GM23338 (cell line): ENCODE measurements around the gene APOBR. TPM values are rescaled to one million over a fixed set of nuclear protein-coding genes. Genes with fewer than 3 reads are reported as not detected.

Experiments
- ATAC-seq: fragments of 200-7000 bp; cut with Tn5 transposase; 3 replicates; pipeline ENCODE4 v1.9.1; 2020
- DNase-seq: peaks from one replicate; pipeline ENCODE4 v3.0.0-alpha.2; 2015; ENCODE audit warnings: low spot score
- H2AFZ ChIP-seq: fragments of 200-600 bp; sonication (generic); 2 replicates; pipeline ENCODE4 v1.8.0; 2016; ENCODE audit warnings: antibody characterized with exemption, mild to moderate bottlenecking, moderate library complexity
- H3F3A ChIP-seq: fragments of 200-600 bp; sonication (generic); replicated peaks from 2 replicates; pipeline ENCODE4 v1.8.0; 2017; ENCODE audit warnings: antibody characterized with exemption, mixed run types, low read depth
- H3K27ac ChIP-seq: fragments of 200-600 bp; sonication (generic); 2 replicates; pipeline ENCODE4 v1.6.1; 2016; ENCODE audit warnings: low read depth
- H3K27me3 ChIP-seq: fragments of 200-600 bp; sonication (generic); 2 replicates; pipeline ENCODE4 v1.8.0; 2016; ENCODE audit warnings: mild to moderate bottlenecking, mixed run types, moderate library complexity; ENCODE audit not compliant: insufficient read depth
- H3K36me3 ChIP-seq: fragments of 200-600 bp; sonication (generic); 2 replicates; pipeline ENCODE4 v1.8.0; 2016; ENCODE audit warnings: mild to moderate bottlenecking; ENCODE audit not compliant: insufficient read depth
- H3K4me1 ChIP-seq: fragments of 200-600 bp; sonication (generic); 2 replicates; pipeline ENCODE4 v1.8.0; 2016; ENCODE audit warnings: mild to moderate bottlenecking, moderate library complexity; ENCODE audit not compliant: insufficient read depth
- H3K4me2 ChIP-seq: fragments of 200-600 bp; sonication (generic); 2 replicates; pipeline ENCODE4 v1.7.1; 2017; ENCODE audit warnings: mixed run types
- H3K4me3 ChIP-seq: fragments of 200-600 bp; sonication (generic); 2 replicates; pipeline ENCODE4 v1.6.1; 2016; ENCODE audit warnings: mixed run types
- H3K79me2 ChIP-seq: fragments of 200-600 bp; sonication (generic); replicated peaks from 2 replicates; pipeline ENCODE4 v1.8.0; 2017; ENCODE audit warnings: mild to moderate bottlenecking; ENCODE audit not compliant: insufficient read depth
- H3K9me2 ChIP-seq: fragments of 200-600 bp; sonication (generic); 2 replicates; pipeline ENCODE4 v1.8.0; 2017; ENCODE audit not compliant: insufficient read depth
- H4K20me1 ChIP-seq: fragments of 200-600 bp; sonication (generic); replicated peaks from 2 replicates; pipeline ENCODE4 v1.8.0; 2017; ENCODE audit warnings: mild to moderate bottlenecking; ENCODE audit not compliant: insufficient read depth
- H3K27ac Mint-ChIP-seq: 2 replicates; pipeline ENCODE4 v1.8.0; 2020; ENCODE audit warnings: inconsistent platforms, mild to moderate bottlenecking, moderate library complexity, mixed read lengths
- H3K27me3 Mint-ChIP-seq: 3 replicates; pipeline ENCODE4 v1.8.0; 2022; ENCODE audit warnings: low read depth, mild to moderate bottlenecking, moderate library complexity, mixed read lengths, inconsistent platforms; ENCODE audit not compliant: insufficient read depth, poor library complexity
- H3K36me3 Mint-ChIP-seq: 3 replicates; pipeline ENCODE4 v1.8.0; 2021; ENCODE audit warnings: low read depth, mild to moderate bottlenecking, inconsistent platforms, moderate library complexity, mixed read lengths
- H3K4me1 Mint-ChIP-seq: 3 replicates; pipeline ENCODE4 v1.8.0; 2020; ENCODE audit warnings: mild to moderate bottlenecking, inconsistent platforms, mixed read lengths
- H3K4me3 Mint-ChIP-seq: 3 replicates; pipeline ENCODE4 v1.8.0; 2021; ENCODE audit warnings: moderate library complexity, mild to moderate bottlenecking, inconsistent platforms, mixed read lengths
- H3K9me3 Mint-ChIP-seq: 3 replicates; pipeline ENCODE4 v1.8.0; 2020; ENCODE audit warnings: moderate library complexity, mild to moderate bottlenecking, inconsistent platforms, mixed read lengths
- EZH2 ChIP-seq: fragments of 200-600 bp; sonication (generic); IDR thresholded peaks from one replicate; pipeline ENCODE4 v1.8.0; 2017; ENCODE audit warnings: antibody characterized with exemption, mild to moderate bottlenecking, low read depth; ENCODE audit not compliant: unreplicated experiment
- EZH2phosphoT487 ChIP-seq: fragments of 200-600 bp; sonication (generic); IDR thresholded peaks from one replicate; pipeline ENCODE4 v1.8.1; 2018; ENCODE audit warnings: antibody characterized with exemption; ENCODE audit not compliant: unreplicated experiment
- JUNB ChIP-seq: IDR thresholded peaks from one replicate; pipeline ENCODE4 v1.6.1; 2016; ENCODE audit warnings: antibody characterized with exemption; ENCODE audit not compliant: unreplicated experiment
- NANOG ChIP-seq: IDR thresholded peaks from 2 replicates; pipeline ENCODE4 v1.6.1; 2016; ENCODE audit warnings: antibody characterized with exemption, borderline replicate concordance
- STAT1 ChIP-seq: IDR thresholded peaks from one replicate; pipeline ENCODE4 v1.6.1; 2016; ENCODE audit warnings: antibody characterized with exemption; ENCODE audit not compliant: unreplicated experiment
- ZNF114 ChIP-seq: fragments of 250-450 bp; sonication (Bioruptor Pico); IDR thresholded peaks from 2 replicates; pipeline ENCODE4 v1.5.0; 2020; ENCODE audit warnings: mild to moderate bottlenecking, moderate library complexity
- polyA plus RNA-seq: library from polyadenylated mRNA; unstranded; fragments of >200 nt; fragmentation: Nextera tagmentation; extraction: Ambion mirVana; gene quantifications from 2 replicates; pipeline ENCODE4 v1.2.1, GENCODE V29; 2016
- total RNA-seq: library from RNA; depleted of rRNA; stranded (reverse); fragments of >200 nt; shearing (Covaris generic); gene quantifications from 2 replicates; pipeline ENCODE4 v1.2.3, GENCODE V29; 2014
- TF ChIP-seq, protein P1 (sequence below): IDR thresholded peaks from 2 replicates; pipeline ENCODE4 v1.6.1; 2016; ENCODE audit warnings: antibody characterized with exemption
- TF ChIP-seq, protein P2 (sequence below): IDR thresholded peaks from one replicate; pipeline ENCODE4 v1.6.1; 2018; ENCODE audit warnings: antibody characterized with exemption; ENCODE audit not compliant: unreplicated experiment
- TF ChIP-seq, protein P3 (sequence below), 2 experiments: fragments of 200-600 bp in 1 of 2; sonication (generic) in 1 of 2; conservative IDR thresholded peaks; 2 replicates each; pipeline versions ENCODE4 v1.5.1 to v1.6.1; 2016 to 2017; ENCODE audit warnings: antibody characterized with exemption in 2 of 2, low read depth in 2 of 2, mild to moderate bottlenecking in 2 of 2, moderate library complexity in 1 of 2

Gene APOBR
- total and polyA plus RNA-seq, 2 experiments from 2014 or later, result 0.07 TPM; not detected in 1

DNA sequence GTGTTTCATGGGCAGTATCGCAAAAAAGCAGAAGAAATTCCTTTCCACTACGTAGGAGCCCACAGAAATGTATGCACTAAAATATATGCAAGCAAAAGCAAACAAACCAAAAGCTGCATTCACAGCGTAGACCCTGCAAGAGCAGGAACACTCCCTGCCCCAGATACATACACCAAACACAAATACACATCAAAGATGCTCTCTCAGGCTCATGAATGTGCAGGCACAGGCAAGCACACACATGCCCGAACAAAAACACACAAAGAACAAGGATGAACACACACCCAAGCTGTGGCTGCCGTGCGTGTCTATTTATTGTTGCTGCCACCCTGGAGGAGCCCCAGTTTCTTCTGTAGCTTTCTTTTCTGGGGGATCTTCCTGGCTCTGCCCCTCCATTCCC, 42.6 kb downstream of the APOBR start (continued):
- TF ChIP-seq, protein P1, sequence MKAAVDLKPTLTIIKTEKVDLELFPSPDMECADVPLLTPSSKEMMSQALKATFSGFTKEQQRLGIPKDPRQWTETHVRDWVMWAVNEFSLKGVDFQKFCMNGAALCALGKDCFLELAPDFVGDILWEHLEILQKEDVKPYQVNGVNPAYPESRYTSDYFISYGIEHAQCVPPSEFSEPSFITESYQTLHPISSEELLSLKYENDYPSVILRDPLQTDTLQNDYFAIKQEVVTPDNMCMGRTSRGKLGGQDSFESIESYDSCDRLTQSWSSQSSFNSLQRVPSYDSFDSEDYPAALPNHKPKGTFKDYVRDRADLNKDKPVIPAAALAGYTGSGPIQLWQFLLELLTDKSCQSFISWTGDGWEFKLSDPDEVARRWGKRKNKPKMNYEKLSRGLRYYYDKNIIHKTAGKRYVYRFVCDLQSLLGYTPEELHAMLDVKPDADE, result no peak
- no peak for TF ChIP-seq JUNB
- TF ChIP-seq NANOG, result no peak
- TF ChIP-seq, protein P2, sequence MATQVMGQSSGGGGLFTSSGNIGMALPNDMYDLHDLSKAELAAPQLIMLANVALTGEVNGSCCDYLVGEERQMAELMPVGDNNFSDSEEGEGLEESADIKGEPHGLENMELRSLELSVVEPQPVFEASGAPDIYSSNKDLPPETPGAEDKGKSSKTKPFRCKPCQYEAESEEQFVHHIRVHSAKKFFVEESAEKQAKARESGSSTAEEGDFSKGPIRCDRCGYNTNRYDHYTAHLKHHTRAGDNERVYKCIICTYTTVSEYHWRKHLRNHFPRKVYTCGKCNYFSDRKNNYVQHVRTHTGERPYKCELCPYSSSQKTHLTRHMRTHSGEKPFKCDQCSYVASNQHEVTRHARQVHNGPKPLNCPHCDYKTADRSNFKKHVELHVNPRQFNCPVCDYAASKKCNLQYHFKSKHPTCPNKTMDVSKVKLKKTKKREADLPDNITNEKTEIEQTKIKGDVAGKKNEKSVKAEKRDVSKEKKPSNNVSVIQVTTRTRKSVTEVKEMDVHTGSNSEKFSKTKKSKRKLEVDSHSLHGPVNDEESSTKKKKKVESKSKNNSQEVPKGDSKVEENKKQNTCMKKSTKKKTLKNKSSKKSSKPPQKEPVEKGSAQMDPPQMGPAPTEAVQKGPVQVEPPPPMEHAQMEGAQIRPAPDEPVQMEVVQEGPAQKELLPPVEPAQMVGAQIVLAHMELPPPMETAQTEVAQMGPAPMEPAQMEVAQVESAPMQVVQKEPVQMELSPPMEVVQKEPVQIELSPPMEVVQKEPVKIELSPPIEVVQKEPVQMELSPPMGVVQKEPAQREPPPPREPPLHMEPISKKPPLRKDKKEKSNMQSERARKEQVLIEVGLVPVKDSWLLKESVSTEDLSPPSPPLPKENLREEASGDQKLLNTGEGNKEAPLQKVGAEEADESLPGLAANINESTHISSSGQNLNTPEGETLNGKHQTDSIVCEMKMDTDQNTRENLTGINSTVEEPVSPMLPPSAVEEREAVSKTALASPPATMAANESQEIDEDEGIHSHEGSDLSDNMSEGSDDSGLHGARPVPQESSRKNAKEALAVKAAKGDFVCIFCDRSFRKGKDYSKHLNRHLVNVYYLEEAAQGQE, result no peak
- no peak for TF ChIP-seq EZH2

DNA sequence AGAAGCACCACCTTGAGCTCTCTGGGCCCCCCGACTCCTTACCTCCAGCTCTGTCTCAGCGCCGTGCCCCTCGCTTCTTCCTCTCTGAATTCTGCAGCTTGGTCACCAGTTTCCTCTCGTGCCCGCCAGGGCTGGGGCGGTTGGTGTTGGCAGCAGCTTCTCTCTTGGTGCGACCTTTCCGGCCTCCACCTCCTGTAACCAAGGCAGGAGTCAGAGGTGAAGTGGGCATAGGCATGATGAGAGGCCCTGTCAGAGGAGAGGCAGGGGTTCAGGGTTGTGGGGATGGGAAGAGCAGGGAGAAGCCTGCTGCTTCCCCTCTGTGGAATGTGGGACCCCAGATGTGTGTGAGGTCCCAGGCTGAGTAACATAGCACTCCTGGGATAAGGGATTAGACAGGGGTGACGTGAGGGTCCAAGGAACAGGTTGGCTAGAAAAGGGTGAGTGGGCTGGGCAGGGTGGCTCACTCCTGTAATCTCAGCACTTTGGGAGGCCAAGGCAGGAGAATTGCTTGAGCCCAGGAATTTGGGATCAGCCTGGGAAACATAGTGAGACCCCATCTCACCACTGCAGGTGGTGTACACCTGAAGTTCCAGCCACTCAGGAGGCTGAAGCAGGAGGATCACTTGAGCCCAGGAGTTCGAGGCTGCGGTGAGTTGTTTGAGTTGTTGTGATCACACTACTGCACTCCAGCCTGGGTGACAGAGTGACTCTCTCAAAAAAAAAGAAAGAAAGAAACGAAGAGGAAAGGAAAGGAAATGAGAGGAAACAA, 43.7 kb downstream of the APOBR start:
- no peak overlapping the region for H3K4me3 ChIP-seq
- no peaks in the 10 kb centered on the region for H4K20me1 ChIP-seq
- H3K4me1 Mint-ChIP-seq, result peaks cover 5% of the 10 kb centered on the region; the same call in 2 of the 3 replicates
- no peaks in the 10 kb centered on the region for H3F3A ChIP-seq
- no peak overlapping the region for H2AFZ ChIP-seq
- H3K4me2 ChIP-seq, result no peak overlapping the region
- DNase-seq (no peak), ATAC-seq (no peak)
- H3K27ac Mint-ChIP-seq, result no peak overlapping the region
- no peak overlapping the region for H3K27ac ChIP-seq
- TF ChIP-seq ZNF114 (CRISPR knock-in tag) (no peak), STAT1 (no peak), EZH2phosphoT487 (no peak)
- TF ChIP-seq, protein P3, sequence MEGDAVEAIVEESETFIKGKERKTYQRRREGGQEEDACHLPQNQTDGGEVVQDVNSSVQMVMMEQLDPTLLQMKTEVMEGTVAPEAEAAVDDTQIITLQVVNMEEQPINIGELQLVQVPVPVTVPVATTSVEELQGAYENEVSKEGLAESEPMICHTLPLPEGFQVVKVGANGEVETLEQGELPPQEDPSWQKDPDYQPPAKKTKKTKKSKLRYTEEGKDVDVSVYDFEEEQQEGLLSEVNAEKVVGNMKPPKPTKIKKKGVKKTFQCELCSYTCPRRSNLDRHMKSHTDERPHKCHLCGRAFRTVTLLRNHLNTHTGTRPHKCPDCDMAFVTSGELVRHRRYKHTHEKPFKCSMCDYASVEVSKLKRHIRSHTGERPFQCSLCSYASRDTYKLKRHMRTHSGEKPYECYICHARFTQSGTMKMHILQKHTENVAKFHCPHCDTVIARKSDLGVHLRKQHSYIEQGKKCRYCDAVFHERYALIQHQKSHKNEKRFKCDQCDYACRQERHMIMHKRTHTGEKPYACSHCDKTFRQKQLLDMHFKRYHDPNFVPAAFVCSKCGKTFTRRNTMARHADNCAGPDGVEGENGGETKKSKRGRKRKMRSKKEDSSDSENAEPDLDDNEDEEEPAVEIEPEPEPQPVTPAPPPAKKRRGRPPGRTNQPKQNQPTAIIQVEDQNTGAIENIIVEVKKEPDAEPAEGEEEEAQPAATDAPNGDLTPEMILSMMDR (conservative IDR thresholded peaks at IDR 0.05; ENCODE audit: low read depth in 2 of 2), result no peak
- TF ChIP-seq, protein P2, result no peak
- H3K9me3 Mint-ChIP-seq, result no peaks in the 10 kb centered on the region
- peaks cover 11% of the 10 kb centered on the region for H3K27me3 Mint-ChIP-seq
- H3K9me2 ChIP-seq, result no peaks in the 10 kb centered on the region
- no peaks in the 10 kb centered on the region for H3K36me3 Mint-ChIP-seq
- no peaks in the 10 kb centered on the region for H3K36me3 ChIP-seq
- no peak overlapping the region for H3K4me3 Mint-ChIP-seq
- H3K79me2 ChIP-seq, result no peaks in the 10 kb centered on the region
- no peaks in the 10 kb centered on the region for H3K27me3 ChIP-seq
- H3K4me1 ChIP-seq, result no peaks in the 10 kb centered on the region
